K562 (cell line): ENCODE results near the gene ELFN2. TPM values are rescaled to one million over a fixed set of nuclear protein-coding genes. Genes with fewer than 3 reads are reported as not detected.

Experiments used
- ATAC-seq: fragments of 200-7000 bp; cut with Tn5 transposase; 3 replicates; pipeline ENCODE4 v1.9.1; 2020; ENCODE audit warnings: moderate library complexity
- BruUV-seq: library from RNA; stranded (reverse); fragments of 400-500 nt; replicated peaks from 2 replicates; lab custom pipeline; 2021; lab: Mats Ljungman, UMichigan
- CTCF ChIA-PET: fragments of 300-600 bp; formaldehyde crosslinking; extraction: SDS; loops from one replicate; lab custom pipeline; 2021; ENCODE audit warnings: low intra/inter-chr PET ratio; lab: Yijun Ruan, JAX
- POLR2A ChIA-PET: fragments of 300-600, 350-650 bp; sonication (Branson Sonifier 250); formaldehyde crosslinking; extraction: SDS; loops from one replicate; lab custom pipeline; 2021; ENCODE audit warnings: antibody characterized with exemption, inconsistent platforms; lab: Yijun Ruan, JAX
- DNase-seq, 4 experiments: peaks; one replicate each; pipeline versions ENCODE4 v3.0.0 to v3.0.0-alpha.2; 2011 to 2018; ENCODE audit warnings: low spot score in 3 of 4, mixed read lengths in 3 of 4; ENCODE audit errors: extremely low read depth in 1 of 4
- FAIRE-seq: peaks from 2 replicates; lab custom pipeline; 2011; peaks lifted over from hg19 to GRCh38; lab: Jason Lieb, UNC
- H2AFZ ChIP-seq: 2 replicates; pipeline ENCODE4 v1.6.0; 2011; ENCODE audit warnings: low read depth, low read length, control low read depth, inconsistent platforms
- H3K27ac ChIP-seq: fragments of 200-600 bp; 3 replicates; pipeline ENCODE4 v1.8.0; 2011; ENCODE audit warnings: low read depth, mild to moderate bottlenecking, control low read depth, inconsistent platforms, low read length, moderate library complexity, mixed read lengths; ENCODE audit errors: extremely low read depth
- H3K27me3 ChIP-seq, 2 experiments: fragments of 300-600 bp in 1 of 2; 2 replicates in 1 of 2; 3 replicates in 1 of 2; pipeline versions ENCODE4 v1.6.0 to v1.8.0; 2011; ENCODE audit warnings: inconsistent platforms in 2 of 2, low read length in 2 of 2, mild to moderate bottlenecking in 1 of 2, mixed read lengths in 1 of 2, moderate library complexity in 1 of 2; ENCODE audit not compliant: control insufficient read depth in 2 of 2, insufficient read depth in 2 of 2
- H3K36me3 ChIP-seq: fragments of 300-600 bp; 3 replicates; pipeline ENCODE4 v1.8.0; 2011; ENCODE audit warnings: mild to moderate bottlenecking, low read length, inconsistent platforms; ENCODE audit not compliant: control insufficient read depth, insufficient read depth
- H3K4me1 ChIP-seq, 2 experiments: fragments of 200-600 bp in 1 of 2; replicated peaks in 1 of 2; 2 replicates in 1 of 2; 3 replicates in 1 of 2; pipeline versions ENCODE4 v1.5.1 to v1.8.0; 2011; ENCODE audit warnings: inconsistent platforms in 2 of 2, low read length in 2 of 2, mild to moderate bottlenecking in 1 of 2, mixed read lengths in 1 of 2, moderate library complexity in 1 of 2; ENCODE audit not compliant: control insufficient read depth in 2 of 2, insufficient read depth in 2 of 2
- H3K4me2 ChIP-seq: 2 replicates; pipeline ENCODE4 v1.6.1; 2011; ENCODE audit warnings: low read length, control low read depth, inconsistent platforms, mixed read lengths; ENCODE audit not compliant: insufficient read depth
- H3K4me3 ChIP-seq: fragments of 200-600 bp; sonication (generic), shearing (Covaris generic); 2 replicates; pipeline ENCODE4 v1.5.1; 2016; ENCODE audit warnings: control low read depth, inconsistent platforms
- H3K79me2 ChIP-seq: fragments of 200-600 bp; 3 replicates; pipeline ENCODE4 v1.8.0; 2011; ENCODE audit warnings: low read length, inconsistent platforms; ENCODE audit not compliant: control insufficient read depth, insufficient read depth
- H3K9ac ChIP-seq, 2 experiments: 2 replicates each; pipeline versions ENCODE4 v1.6.0 to v1.6.1; 2011; ENCODE audit warnings: low read depth in 2 of 2, low read length in 2 of 2, control low read depth in 1 of 2, inconsistent platforms in 1 of 2, mild to moderate bottlenecking in 1 of 2, mixed read lengths in 1 of 2; ENCODE audit not compliant: insufficient read depth in 1 of 2
- H3K9me1 ChIP-seq: one replicate; pipeline ENCODE4 v1.6.0; 2011; ENCODE audit warnings: inconsistent platforms, mild to moderate bottlenecking, low read length, moderate library complexity; ENCODE audit not compliant: control insufficient read depth, insufficient read depth
- H3K9me3 ChIP-seq: replicated peaks from 2 replicates; pipeline ENCODE4 v1.5.1; 2011; ENCODE audit warnings: low read depth, low read length, inconsistent platforms; ENCODE audit not compliant: control insufficient read depth, insufficient read depth
- H4K20me1 ChIP-seq: replicated peaks from 2 replicates; pipeline ENCODE4 v1.6.1; 2011; ENCODE audit warnings: low read length, inconsistent platforms, mixed read lengths; ENCODE audit not compliant: control insufficient read depth, insufficient read depth
- FOXJ2 ChIP-seq: fragments of 200-800 bp; sonication (Bioruptor generic); IDR thresholded peaks from 2 replicates; pipeline ENCODE4 v1.6.1; 2016; ENCODE audit warnings: missing genetic modification characterization, missing compliant biosample characterization
- RAD51 ChIP-seq: fragments of 450-650 bp; IDR thresholded peaks from 2 replicates; pipeline ENCODE4 v1.7.1; 2016; ENCODE audit warnings: low read depth, mild to moderate bottlenecking, borderline replicate concordance
- TCF7L2 ChIP-seq: fragments of 150-350 bp; IDR thresholded peaks from 2 replicates; pipeline ENCODE4 v1.6.1; 2016; ENCODE audit warnings: low read depth, mild to moderate bottlenecking, low read length, moderate library complexity
- USF1 ChIP-seq: sonication (generic); formaldehyde crosslinking; IDR thresholded peaks from 2 replicates; pipeline ENCODE4 v1.9.0; 2022; ENCODE audit warnings: mild to moderate bottlenecking, missing genetic modification reagents
- USF2 ChIP-seq: sonication (generic); formaldehyde crosslinking; IDR thresholded peaks from 2 replicates; pipeline ENCODE4 v1.5.0; 2020; ENCODE audit warnings: missing genetic modification reagents
- ZNF23 ChIP-seq: fragments of 250-450 bp; sonication (Bioruptor Pico); IDR thresholded peaks from 2 replicates; pipeline ENCODE4 v1.4.0; 2020; ENCODE audit warnings: mild to moderate bottlenecking
- WGBS: fragments of 100-300 bp; shearing (Covaris generic); methylation state at CpG from one replicate; pipeline ENCODE4 v1.1.6; 2016; ENCODE audit warnings: low coverage, mixed read lengths; ENCODE audit not compliant: insufficient coverage; ENCODE audit errors: missing lambda C conversion rate; 5-methylcytosine and 5-hydroxymethylcytosine counted together
- in situ Hi-C: fragments of 300-500 bp; cut with MboI; formaldehyde crosslinking; loops from 4 replicates; pipeline ENCODE4 v1.15.0; 2018; ENCODE audit warnings: inconsistent platforms, mixed read lengths
- intact Hi-C: fragments of 100-400 bp; cut with micrococcal nuclease; formaldehyde crosslinking; loops from 2 replicates; pipeline ENCODE4 v1.14.2; 2022
- polyA plus RNA-seq, 8 experiments: library from polyadenylated mRNA; depleted of rRNA in 4 of 8; stranded (reverse) in 5 of 8; unstranded in 3 of 8; fragments of >200 nt; fragmentation: Nextera tagmentation in 2 of 8; fragmentation: Illumina TruSeq in 1 of 8; extraction: Ambion mirVana in 2 of 8; extraction: Trizol in 1 of 8; gene quantifications; 2 replicates each; pipeline versions ENCODE4 v1.2.1 to v1.2.3, GENCODE V29; 2011 to 2014; ENCODE audit warnings: inconsistent platforms in 1 of 8, missing spikeins in 1 of 8
- total RNA-seq, 7 experiments: library from RNA; depleted of rRNA in 6 of 7; stranded (reverse); fragments of >200 nt in 6 of 7; fragmentation: Illumina TruSeq in 2 of 7; extraction: Trizol in 2 of 7; gene quantifications; 2 replicates each; pipeline versions ENCODE4 v1.2.1 to v1.2.3, GENCODE V29; 2011 to 2021; ENCODE audit warnings: low replicate concordance in 1 of 7

The ELFN2 gene
- total and polyA plus RNA-seq, 9 of the 15 experiments (the other 6 are each of a cell fraction or from before 2014, with no cell fraction given), result not detected

- TF ChIP-seq TCF7L2 (no peak), FOXJ2 (no peak)
Measured at GRCh38 chr22:37439347-37439746, 12.1 kb upstream of the ELFN2 start (continued).

GRCh38 chr22:37435970-37436603 is 8.8 kb upstream of the ELFN2 start:
- Histone ChIP-seq H3K27me3 (peaks cover 7 to 43% of the 10 kb centered on the region in 2 experiments; a peak in 4 of 5 replicates), H3K27ac (no peak overlapping the region), H3K9me3 (no peaks in the 10 kb centered on the region), H4K20me1 (no peaks in the 10 kb centered on the region), H3K9ac (no peak overlapping the region), H3K9me1 (no peaks in the 10 kb centered on the region), H3K4me1 (no peaks in the 10 kb centered on the region), H3K4me2 (no peak overlapping the region), H2AFZ (no peak overlapping the region), H3K79me2 (no peaks in the 10 kb centered on the region), H3K36me3 (no peaks in the 10 kb centered on the region), H3K4me3 (no peak overlapping the region)
- intact Hi-C loops, result no loop called here
- ChIA-PET POLR2A (no interaction called here), CTCF (no interaction called here)
- ATAC-seq (no peak), DNase-seq (no peak), FAIRE-seq (no peak)
- in situ Hi-C loops, result no loop called here
- WGBS, result 11% methylated on average over 5 of the region's 5 CpGs
- BruUV-seq, result no TSS peak
- peak; percentile 34; the same call in 1 of the 2 replicates for TF ChIP-seq USF1 (CRISPR knock-in tag)
- TF ChIP-seq USF2 (CRISPR knock-in tag), result peak; percentile 66
- TF ChIP-seq ZNF23, result no peak
- peak; percentile 42; the same call in 1 of the 2 replicates for TF ChIP-seq RAD51
